ENCODE measurements around the gene RRH. TPM values are rescaled to one million over a fixed set of nuclear protein-coding genes. Genes with fewer than 3 reads are reported as not detected.

Gene RRH
- total and polyA plus RNA-seq, 2 donors, result 0.16 TPM; not detected in 1

GRCh38 chr4:109879081-109879480, 51.3 kb downstream of the RRH start:
- H3K27ac ChIP-seq (ENCODE audit: low read depth), result no peak overlapping the region
- no peak for DNase-seq (ENCODE audit: extremely low spot score)
- H3K4me1 ChIP-seq (ENCODE audit: insufficient read depth), result no peaks in the 10 kb centered on the region
- H3K36me3 ChIP-seq (ENCODE audit: insufficient read depth), result no peaks in the 10 kb centered on the region
- H3K4me3 ChIP-seq (ENCODE audit: low read depth, low read length), result no peak overlapping the region
- WGBS, result 73% methylated on average over 12 of the region's 12 CpGs

- DNase-seq (ENCODE audit: extremely low spot score), result no peak
- Histone ChIP-seq H3K4me1 (ENCODE audit: insufficient read depth) (no peaks in the 10 kb centered on the region), H3K4me3 (ENCODE audit: low read depth, low read length) (no peak overlapping the region), H3K27ac (ENCODE audit: low read depth) (no peak overlapping the region), H3K36me3 (ENCODE audit: insufficient read depth) (no peaks in the 10 kb centered on the region)
- 90% methylated on average over 7 of the region's 7 CpGs for WGBS
Measured at GRCh38 chr4:109879636-109880314, 52.0 kb downstream of the RRH start.

GRCh38 chr4:109886303-109886702, 58.5 kb downstream of the RRH start:
- Histone ChIP-seq H3K4me1 (ENCODE audit: insufficient read depth) (no peaks in the 10 kb centered on the region), H3K36me3 (ENCODE audit: insufficient read depth) (no peaks in the 10 kb centered on the region), H3K27ac (ENCODE audit: low read depth) (no peak overlapping the region), H3K4me3 (ENCODE audit: low read depth, low read length) (no peak overlapping the region)
- DNase-seq (ENCODE audit: extremely low spot score), result no peak

GRCh38 chr4:109887071-109887470, 59.3 kb downstream of the RRH start:
- Histone ChIP-seq H3K4me1 (ENCODE audit: insufficient read depth) (no peaks in the 10 kb centered on the region), H3K4me3 (ENCODE audit: low read depth, low read length) (no peak overlapping the region), H3K27ac (ENCODE audit: low read depth) (no peak overlapping the region), H3K36me3 (ENCODE audit: insufficient read depth) (no peaks in the 10 kb centered on the region)
- DNase-seq (ENCODE audit: extremely low spot score), result no peak
- WGBS, result 55% methylated on average over 6 of the region's 6 CpGs

GRCh38 chr4:109890076-109890475, 62.3 kb downstream of the RRH start:
- H3K36me3 ChIP-seq (ENCODE audit: insufficient read depth), result no peaks in the 10 kb centered on the region
- H3K27ac ChIP-seq (ENCODE audit: low read depth), result no peak overlapping the region
- DNase-seq (ENCODE audit: extremely low spot score), result no peak
- H3K4me3 ChIP-seq (ENCODE audit: low read depth, low read length), result no peak overlapping the region
- no peaks in the 10 kb centered on the region for H3K4me1 ChIP-seq (ENCODE audit: insufficient read depth)

Other genes with a start within 250 kb of the RRH start
- gene CASP6, start 124.5 kb upstream of the RRH start, total RNA-seq, result 21.4 TPM
- gene CASP6, start 124.5 kb upstream of the RRH start, polyA plus RNA-seq, result 16.1 TPM
- 26.6 TPM for gene PLA2G12A, start 97.9 kb upstream of the RRH start, total RNA-seq
- gene PLA2G12A, start 97.9 kb upstream of the RRH start, polyA plus RNA-seq, result 22.7 TPM
- gene CFI, start 26.0 kb upstream of the RRH start, total RNA-seq, result 52.0 TPM
- gene CFI, start 26.0 kb upstream of the RRH start, polyA plus RNA-seq, result 24.8 TPM
- 6.5 TPM for gene GAR1, start 12.2 kb upstream of the RRH start, total RNA-seq
- gene GAR1, start 12.2 kb upstream of the RRH start, polyA plus RNA-seq, result 17.2 TPM
- 0.16 TPM for gene LRIT3, start 20.1 kb downstream of the RRH start, total RNA-seq
- gene LRIT3, start 20.1 kb downstream of the RRH start, polyA plus RNA-seq, result 0.06 TPM
- gene EGF, start 84.9 kb downstream of the RRH start, total RNA-seq, result 3.0 TPM
- gene EGF, start 84.9 kb downstream of the RRH start, polyA plus RNA-seq, result 1.6 TPM